Superior temporal gyrus (tissue), 1 donor: ENCODE measurements around the gene VEPH1.
A peak's percentile ranks its signal among the peaks of the same experiment; 100 is the strongest.

ENCODE experiments used
- DNase-seq: peaks from one replicate; pipeline ENCODE4 v3.0.0-alpha.2; 2016; ENCODE audit errors: extremely low spot score

VEPH1 gene

DNA sequence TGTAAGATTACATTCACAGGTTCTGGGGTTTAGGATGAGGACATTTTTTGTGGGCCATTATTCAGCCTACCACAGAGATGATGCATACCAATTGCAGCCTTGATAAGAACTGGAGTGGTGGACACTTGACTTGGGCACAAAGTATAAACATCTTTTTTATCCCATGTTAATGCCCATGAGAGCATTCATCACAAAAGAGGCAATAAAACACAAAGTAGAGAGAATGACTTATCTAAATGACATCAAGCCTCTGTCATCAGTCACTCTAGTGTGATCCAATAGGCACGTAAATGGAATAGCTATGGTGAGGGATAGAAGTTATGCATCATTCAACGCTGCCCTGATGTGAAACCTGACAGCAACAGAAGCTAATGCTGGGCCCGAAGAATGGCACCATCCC lies 25.8 kb downstream of the VEPH1 start:
- no peak for DNase-seq

DNA sequence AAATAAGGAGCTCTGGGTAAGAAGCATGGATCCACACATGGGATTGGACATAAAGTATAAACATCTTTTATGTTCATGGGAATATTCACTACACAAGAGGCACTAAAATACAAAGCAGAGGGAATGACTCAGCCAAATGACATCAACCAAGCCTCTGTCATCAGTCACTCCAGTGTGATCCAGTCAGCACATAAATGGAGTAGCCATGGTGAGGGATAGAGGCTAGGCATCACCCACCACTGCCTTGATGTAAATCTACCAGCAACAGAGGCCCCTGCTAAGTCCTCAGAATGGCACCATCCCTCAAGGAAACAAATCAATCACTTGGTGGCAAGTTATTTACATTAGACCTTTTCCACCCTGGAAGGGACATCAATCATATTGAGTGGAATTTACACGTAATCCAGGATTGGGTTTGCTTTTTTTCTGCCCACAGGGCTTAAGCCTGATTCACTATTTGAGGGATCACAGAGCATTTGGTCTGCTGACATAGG lies 27.2 kb downstream of the VEPH1 start:
- no peak for DNase-seq

DNA sequence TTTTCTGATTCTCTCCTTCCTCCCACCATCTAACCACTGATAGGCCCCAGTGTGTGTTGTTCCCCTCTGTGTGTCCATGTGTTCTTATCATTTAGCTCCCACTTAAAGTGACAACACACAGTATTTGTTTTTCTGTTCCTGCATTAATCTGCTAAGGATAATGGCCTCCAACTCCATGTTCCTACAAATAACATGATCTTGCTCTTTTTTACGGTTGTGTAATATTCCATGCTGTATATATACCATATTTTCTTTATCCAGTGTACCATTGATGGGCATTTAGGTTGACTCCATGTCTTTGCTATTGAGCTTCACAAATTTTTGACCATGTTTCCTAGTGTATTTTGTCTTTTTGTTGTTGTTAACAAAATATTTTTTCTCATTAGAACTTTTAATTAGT lies 30.6 kb downstream of the VEPH1 start:
- no peak for DNase-seq

DNA sequence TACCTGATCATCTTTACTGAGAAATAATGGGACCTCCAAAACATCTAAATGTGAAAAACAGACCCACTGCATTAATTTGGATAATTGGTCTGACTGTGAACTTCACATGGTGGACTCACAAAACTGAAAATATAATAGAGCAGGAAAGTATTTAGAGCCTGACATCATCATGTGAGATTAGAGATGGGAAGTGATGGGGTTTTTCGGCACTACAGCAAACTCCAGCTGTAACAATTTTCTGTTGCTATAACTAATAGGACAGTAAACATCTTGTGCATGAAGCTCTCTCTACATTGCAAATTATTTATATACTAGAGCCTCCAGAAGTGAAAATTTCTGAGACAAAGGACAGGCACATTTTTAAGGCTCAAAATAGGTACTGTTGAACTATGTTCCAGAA lies 32.2 kb downstream of the VEPH1 start:
- DNase-seq = no peak

DNA sequence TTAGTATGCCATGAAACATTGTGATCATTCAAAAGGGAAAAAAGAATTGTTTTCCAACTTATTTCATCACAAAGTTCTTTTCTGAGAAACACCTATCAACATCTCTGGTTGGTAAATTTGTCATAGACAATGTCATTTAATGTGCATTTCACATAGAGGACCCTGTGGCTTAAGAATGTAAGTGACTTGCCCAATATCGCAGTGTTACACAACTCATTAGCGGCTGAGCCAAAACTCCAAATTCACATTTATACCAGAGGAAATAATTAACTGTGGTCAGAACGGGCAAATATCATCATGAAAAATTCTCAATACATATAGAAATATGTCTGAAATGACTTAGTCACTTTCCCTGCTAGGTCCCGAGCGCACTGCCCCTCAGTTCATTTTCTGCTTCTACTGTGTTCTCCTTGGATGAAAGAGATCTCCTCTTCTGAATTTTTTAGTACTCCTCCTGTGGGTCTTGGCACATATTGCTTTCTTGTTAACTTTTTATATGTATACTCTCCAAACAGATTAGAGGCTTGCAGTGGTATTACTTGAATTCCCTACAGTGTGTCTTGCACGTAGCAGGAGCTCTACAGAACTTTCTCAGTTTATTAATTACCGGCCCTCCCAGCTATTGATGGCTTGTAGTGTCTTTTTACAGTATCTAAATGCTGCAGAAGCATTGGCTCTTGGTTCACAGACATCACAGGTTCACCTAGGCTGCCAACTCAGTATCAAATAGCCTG lies 33.5 kb downstream of the VEPH1 start:
- no peak for DNase-seq

DNA sequence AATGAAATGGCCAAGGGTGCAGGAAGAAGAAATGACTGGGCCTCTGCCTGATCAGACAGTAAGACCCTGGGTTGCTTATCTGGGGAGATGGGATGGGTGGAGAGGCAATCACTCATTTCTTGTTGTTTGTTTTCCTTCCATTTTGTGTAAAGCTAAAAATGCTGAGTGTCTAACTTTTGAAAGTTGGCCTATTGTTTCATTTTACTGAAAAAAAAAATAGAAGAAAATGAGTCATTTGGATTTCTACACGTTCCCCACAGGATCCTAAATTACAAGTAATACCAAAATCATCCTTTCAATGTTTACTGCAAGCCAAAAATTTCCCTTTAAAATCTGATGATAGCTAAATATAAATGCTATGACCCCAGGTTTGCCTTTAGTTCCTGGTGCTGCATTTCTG lies 36.0 kb downstream of the VEPH1 start:
- DNase-seq = no peak

DNA sequence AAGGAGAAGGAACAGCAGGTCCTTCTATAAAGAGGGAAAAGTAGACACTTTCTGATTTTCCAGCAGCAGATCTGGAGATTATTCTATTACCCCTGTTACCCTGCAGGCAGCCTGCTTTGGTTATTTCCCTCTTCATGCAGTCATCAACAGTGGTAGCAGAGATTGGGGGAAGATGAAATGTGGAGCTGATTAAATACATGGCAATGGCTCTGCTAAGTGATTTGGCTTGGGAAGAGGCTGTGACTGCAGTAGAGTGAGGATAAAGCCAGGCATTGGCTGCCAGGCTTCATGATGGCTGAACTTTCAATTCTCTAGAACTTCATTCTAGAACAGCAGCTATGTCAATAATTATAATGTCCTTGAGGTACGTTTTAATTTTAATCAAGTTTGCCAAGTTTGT lies 37.5 kb downstream of the VEPH1 start:
- no peak for DNase-seq

DNA sequence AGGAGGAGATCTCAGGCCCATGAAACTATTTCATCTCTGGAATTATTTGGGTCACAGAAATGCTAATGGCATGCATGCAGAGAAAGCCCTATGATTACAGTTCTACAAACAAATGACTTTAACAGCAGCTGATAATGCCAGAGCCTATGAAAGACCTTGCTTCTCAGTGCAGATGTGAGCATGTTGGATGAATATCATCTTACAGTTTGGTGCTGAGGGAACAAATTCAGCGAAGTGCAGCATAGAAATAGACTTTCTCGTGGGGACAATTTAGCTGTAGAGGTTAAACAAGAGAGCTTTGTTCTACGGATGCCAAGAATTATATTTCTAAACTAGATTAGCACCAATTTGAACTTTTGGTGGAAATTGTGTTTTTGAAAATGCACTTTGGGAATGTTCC lies 38.9 kb downstream of the VEPH1 start:
- DNase-seq = no peak

DNA sequence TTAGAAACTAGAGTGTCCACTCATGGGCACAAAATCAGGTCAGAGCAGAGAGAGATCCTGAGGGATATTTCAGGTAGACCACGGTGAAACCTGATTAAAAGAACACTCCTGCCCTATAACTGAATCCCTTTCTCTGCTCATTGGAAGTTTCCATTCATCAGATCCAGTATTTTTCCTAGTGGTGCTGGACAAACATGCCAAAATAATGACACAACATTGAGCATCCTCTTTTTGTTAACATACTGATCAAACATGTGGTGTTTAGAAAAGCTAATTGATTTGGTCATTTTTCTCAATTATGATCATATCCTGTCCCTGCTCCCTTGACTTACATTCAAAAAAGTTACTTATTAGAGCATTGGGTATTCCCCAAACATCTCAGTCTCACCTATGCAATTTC lies 39.4 kb downstream of the VEPH1 start:
- no peak for DNase-seq

DNA sequence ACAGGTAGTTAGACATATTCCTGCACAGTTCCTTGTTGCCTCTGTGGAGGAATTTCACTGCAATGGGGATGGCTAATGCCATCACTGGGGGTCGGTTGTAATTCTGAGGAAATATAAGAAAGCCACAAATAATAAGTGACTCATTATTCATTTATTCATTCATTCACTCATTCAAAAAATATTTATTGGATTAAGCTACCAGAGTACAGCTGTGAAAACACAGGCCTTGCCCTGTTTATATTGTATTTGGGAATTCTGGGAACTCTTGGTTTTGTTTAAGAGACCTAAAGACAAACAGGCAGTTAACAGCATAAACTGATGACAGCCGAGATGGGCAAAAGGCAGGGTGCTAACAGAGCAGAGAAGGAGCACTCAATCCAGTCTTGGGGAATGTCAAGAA lies 43.0 kb downstream of the VEPH1 start:
- no peak for DNase-seq

DNA sequence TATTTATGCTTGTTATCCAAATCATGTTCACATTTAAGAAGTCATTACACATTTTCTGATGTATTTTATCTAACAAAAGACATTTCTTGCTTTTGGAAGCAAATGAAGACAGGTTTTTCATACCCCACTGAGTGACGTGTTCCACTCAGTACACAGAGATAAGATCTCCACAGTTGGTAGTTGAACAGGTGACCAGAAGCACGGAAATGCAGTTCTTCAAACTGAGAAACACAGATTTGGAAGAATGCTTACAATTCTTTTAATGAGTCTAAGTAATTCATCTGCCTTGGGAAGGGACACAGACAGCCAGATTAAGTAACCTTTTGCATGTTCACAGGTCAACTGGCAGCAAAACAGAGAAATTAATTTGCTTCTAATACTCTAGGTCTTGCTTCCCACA lies 43.5 kb downstream of the VEPH1 start:
- no peak for DNase-seq

DNA sequence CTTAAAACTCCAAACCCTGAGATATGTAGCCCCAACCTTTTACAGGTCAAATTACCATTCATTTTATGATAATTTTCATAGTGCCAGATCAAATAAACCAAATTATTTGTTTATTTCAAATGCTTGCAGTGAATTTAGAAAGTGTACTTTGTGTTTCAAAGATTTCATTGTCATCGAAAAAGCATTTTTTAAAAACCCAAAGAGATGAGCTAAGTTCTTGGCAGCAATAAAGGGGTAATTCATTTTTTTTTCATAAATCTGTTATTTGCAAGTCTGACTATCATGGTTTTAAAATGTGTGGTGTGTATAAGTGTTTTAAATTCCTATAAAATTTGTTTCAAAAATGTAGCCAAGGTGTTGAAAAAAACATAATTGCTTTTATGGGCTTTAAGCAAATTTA lies 49.4 kb downstream of the VEPH1 start:
- no peak for DNase-seq

DNA sequence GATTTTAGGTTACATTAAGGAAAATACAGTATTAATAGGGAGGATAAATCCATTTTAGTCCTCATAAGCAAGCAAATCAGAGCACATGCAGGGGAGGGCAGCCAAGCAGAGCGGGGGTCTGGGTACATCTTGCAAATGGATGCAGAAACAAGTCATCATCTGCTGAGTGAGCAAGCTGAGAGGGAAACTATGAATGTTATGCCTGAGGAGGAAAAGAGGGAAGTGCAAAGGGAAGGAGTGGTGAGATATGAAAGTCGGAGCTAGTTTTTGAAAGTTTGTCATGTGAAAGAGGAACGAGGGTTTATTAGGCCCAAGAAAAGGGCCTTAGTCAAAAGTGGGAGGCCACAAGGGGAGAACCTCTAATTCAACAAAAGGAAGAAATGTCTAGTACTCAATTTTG lies 51.1 kb downstream of the VEPH1 start:
- no peak for DNase-seq

DNA sequence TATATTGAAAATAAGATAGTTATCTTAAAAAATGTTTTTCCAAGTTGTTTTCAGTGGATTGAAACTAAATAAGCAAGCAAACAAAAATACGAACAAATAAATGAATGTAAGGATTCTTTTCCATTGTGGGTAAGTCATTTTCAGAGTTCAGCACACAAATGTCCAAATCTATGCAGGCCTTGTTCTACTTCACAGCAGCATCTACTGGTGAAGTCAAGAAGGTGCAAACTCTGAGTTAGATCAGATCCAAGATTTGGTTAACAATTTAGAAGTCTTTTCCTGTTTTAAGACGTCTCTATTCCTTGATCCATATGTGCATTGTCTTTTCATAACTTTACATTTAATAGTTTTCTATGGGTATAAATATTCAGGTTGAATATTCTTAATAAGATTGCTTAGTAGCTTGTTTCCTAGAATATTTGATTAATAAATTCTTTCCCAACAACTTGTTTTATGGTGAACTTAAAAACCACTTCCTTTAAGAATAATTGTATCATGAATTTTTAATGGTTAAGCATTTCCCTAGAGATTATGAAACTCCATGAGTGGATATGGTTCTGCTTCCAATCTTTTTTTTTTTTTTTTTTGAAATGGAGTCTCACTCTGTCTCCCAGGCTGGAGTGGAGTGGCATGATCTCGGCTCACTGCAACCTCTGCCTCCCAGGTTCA lies 56.1 kb downstream of the VEPH1 start:
- peak; percentile 48 for DNase-seq

DNA sequence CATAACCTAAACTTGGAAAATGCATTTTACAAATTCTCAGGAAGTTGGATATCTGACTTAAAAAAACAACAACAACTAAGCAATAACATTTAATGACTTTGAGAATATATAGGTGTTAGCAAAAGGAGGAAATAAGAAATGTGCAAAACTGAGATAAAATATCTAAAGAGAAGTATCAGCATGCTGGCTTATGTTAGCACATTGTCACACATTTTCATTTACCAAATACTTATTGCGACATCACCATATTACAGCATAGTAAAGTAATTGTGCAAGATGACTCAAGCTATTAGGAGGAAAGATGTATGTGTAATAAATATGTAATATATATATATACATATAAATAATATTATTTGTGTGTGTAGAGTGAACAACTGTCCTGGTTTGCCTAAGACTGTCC lies 57.4 kb downstream of the VEPH1 start:
- no peak for DNase-seq

DNA sequence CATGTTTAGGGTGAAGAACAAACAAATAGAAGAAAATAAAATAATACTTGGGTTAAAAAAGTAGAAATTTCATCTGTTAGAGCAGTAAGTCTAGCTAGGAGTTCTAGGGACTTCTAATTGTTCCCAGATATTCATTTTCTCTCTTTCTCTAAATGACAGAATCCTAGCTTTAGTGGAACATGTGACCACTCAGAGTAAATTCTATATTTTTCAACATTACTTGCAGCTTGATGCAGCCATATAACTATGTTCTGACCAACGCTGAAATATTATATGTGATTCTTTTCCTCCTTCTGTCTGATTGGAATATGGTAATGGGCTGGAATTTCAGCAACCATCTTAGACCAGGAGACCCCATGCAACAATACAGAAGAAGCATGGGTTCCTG lies 58.4 kb downstream of the VEPH1 start:
- DNase-seq = no peak

DNA sequence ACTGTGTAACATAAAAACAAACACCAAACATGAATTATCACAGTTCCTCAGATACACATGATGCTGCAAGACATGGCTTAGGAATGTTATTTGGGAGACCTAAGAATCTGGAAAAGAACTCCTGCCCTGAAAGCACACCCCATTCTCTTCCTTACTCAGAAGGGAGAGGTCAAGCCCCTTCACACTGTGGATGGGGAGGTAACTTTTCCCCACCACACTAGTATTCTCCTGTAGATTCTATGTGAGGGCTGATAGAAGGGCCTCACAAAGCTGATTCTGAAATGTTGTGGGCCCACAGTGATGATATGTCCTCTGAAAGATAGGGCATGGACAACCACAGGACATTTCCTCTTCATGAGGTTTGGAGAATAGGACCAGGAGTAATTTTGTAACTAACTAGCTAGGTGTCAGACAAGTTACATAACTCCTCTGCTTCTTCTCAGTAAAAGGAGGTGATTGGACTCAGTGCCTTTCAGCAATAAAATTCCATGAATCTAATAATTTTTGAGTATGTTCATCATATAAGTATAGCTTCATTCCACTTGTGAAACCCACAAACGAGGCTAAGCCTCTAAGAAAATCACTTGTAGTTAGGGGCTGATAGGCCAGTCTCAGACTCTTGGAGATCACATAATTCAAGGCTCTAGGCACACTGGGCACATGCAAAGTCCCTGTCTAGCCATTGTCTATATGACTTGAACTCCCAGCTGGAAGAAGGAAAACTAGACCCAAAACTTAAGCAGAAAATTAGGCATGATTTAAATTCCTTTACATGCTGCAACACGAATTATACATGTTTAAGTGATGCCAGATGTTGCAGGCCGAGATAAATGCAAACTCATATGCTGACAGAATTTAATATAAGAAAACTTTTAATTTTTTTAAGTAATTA lies 59.1 kb downstream of the VEPH1 start:
- no peak for DNase-seq

DNA sequence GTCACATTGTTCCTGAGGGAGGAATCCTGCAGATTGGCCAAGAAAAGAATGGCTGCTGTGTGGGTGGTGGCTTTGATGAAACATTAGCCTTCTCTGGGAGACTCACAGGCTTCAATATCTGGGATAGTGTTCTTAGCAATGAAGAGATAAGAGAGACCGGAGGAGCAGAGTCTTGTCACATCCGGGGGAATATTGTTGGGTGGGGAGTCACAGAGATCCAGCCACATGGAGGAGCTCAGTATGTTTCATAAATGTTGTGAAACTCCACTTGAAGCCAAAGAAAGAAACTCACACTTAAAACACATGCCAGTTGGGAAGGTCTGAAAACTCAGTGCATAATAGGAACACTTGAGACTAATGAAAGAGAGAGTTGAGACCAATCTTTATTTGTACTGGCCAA lies 60.5 kb downstream of the VEPH1 start:
- no peak for DNase-seq

DNA sequence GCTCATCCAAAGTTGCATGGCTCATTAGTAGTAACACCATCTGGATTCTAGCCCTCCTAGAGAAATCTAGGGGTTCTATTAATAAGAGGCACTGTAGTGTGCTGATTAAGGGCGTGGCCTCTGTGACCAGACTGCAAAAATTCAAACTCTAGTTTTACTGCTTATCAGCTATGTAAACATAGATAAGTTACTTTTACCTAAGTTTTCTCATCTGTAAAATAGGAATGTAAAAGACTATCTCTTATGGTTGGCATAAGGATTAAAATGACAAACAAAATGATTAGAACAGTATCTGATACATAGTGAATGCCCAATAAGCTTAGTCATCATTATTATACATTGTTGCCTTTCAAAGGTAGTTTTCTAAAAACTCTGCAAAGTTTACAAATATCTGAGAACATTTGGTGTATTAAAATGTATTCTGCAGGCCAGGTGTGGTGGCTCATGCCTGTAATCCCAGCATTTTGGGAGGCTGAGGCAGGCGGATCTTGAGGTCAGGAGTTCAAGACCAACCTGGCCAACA lies 62.1 kb downstream of the VEPH1 start:
- no peak for DNase-seq

DNA sequence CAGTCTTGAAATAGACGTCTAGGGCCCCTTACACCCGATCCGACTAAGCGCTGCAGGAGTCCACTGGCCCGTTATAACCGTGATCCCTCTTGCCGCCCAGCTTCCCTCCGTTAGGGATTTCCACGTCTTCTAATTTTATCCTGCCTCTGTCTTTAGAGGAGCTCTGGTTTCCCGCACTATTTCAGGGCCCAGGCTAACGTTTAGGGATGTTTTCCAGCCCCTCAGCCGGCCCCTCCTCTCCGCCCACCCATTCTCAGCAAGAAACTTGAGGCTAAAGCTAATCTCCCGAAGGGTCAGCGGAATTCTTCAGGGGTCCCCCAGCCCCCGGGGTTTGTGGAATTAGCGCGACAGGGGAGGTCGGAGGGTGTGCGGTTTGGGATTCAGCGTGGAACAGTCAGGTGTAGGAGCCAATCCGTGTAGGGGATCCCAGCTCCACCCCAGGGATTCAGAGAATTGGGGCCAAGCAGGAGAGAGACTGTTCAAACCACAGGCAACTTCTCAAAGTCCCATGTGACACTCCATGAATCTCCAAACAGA lies 65.0 kb downstream of the VEPH1 start:
- no peak for DNase-seq

DNA sequence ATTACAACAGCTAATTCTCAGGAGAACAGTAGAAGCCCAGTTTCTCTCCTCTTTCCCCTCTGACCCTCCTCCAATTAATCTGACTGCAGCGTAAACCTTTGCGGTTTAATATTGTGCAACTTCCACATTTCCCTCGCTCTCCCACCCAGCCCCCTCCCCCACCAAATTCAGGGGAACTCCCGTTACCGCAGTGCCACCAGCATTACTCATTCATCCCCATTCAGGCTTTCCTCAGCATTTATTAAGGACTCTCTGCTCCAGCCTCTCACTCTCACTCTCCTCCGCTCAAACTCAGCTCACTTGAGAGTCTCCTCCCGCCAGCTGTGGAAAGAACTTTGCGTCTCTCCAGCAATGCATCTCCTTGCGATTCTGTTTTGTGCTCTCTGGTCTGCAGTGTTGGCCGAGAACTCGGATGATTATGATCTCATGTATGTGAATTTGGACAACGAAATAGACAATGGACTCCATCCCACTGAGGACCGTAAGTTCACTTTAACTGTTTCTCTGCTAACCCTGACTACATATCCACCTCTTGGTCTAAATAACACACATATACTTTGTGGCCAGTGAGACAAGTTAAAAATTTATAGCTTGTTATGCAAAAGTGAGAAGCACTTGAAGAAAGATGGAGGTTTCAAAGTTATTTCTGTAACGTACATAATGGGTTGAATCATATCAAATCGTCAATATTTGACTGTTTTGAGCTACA lies 66.5 kb downstream of the VEPH1 start, which contains the start of gene PTX3:
TSS of gene PTX3 (plus strand) at position 268 of the 709 bp plus-strand sequence. CDS start at position 352, 84 bp downstream.
- peak; percentile 38 for DNase-seq
